ENCODE data around the gene CHAD. TPM values are rescaled to one million over a fixed set of nuclear protein-coding genes. Genes with fewer than 3 reads are reported as not detected.

Gene CHAD
- total RNA-seq, 1 donor from 2014 or later, result not detected

- Histone ChIP-seq H3K4me1 (no peaks in the 10 kb centered on the region), H3K27me3 (no peaks in the 10 kb centered on the region), H3K4me3 (no peak overlapping the region), H3K9me3 (no peaks in the 10 kb centered on the region), H3K36me3 (no peaks in the 10 kb centered on the region), H3K27ac (no peak overlapping the region)
- intact Hi-C loops (cut with DNase I), result no loop called here
- DNase-seq (no peak), ATAC-seq (no peak)
- TF ChIP-seq CTCF (IDR thresholded peaks at IDR 0.05), result no peak
These were observed 22.8 kb upstream of the CHAD start for GRCh38 chr17:50491505-50491904.

GRCh38 chr17:50488880-50489279, 20.2 kb upstream of the CHAD start:
- H3K4me3 ChIP-seq, result no peak overlapping the region
- DNase-seq (no peak), ATAC-seq (no peak)
- H3K9me3 ChIP-seq, result no peaks in the 10 kb centered on the region
- intact Hi-C loops (cut with DNase I), result no loop called here
- peaks cover 19% of the 10 kb centered on the region for H3K36me3 ChIP-seq
- no peak overlapping the region for H3K27ac ChIP-seq
- no peaks in the 10 kb centered on the region for H3K27me3 ChIP-seq
- no peak for TF ChIP-seq CTCF (IDR thresholded peaks at IDR 0.05)
- H3K4me1 ChIP-seq, result no peaks in the 10 kb centered on the region

GRCh38 chr17:50487213-50488096, 18.8 kb upstream of the CHAD start:
- ATAC-seq, result no peak
- no peak for TF ChIP-seq CTCF (IDR thresholded peaks at IDR 0.05)
- intact Hi-C loops (cut with DNase I), result no loop called here

GRCh38 chr17:50484386-50485155, 15.9 kb upstream of the CHAD start:
- Histone ChIP-seq H3K9me3 (no peaks in the 10 kb centered on the region), H3K36me3 (peaks cover 37% of the 10 kb centered on the region), H3K4me1 (peaks cover 6% of the 10 kb centered on the region), H3K27ac (no peak overlapping the region), H3K4me3 (no peak overlapping the region), H3K27me3 (no peaks in the 10 kb centered on the region)
- intact Hi-C loops (cut with DNase I), result no loop called here
- DNase-seq (no peak), ATAC-seq (no peak)
- no peak for TF ChIP-seq CTCF (IDR thresholded peaks at IDR 0.05)

More at GRCh38 chr17:50487213-50488096, 18.8 kb upstream of the CHAD start:
- H3K36me3 ChIP-seq, result peaks cover 28% of the 10 kb centered on the region
- H3K9me3 ChIP-seq, result no peaks in the 10 kb centered on the region
- no peaks in the 10 kb centered on the region for H3K4me1 ChIP-seq
- H3K4me3 ChIP-seq, result no peak overlapping the region
- H3K27ac ChIP-seq, result no peak overlapping the region
- DNase-seq, result no peak
- H3K27me3 ChIP-seq, result no peaks in the 10 kb centered on the region

GRCh38 chr17:50483266-50483665, 14.6 kb upstream of the CHAD start:
- H3K4me1 ChIP-seq, result peaks cover 10% of the 10 kb centered on the region
- TF ChIP-seq CTCF (IDR thresholded peaks at IDR 0.05), result no peak
- H3K4me3 ChIP-seq, result no peak overlapping the region
- peak overlapping the region; percentile 71 for H3K27ac ChIP-seq
- ATAC-seq (no peak), DNase-seq (no peak)
- H3K27me3 ChIP-seq, result no peaks in the 10 kb centered on the region
- intact Hi-C loops (cut with DNase I), result no loop called here
- H3K9me3 ChIP-seq, result no peaks in the 10 kb centered on the region
- H3K36me3 ChIP-seq, result peaks cover 37% of the 10 kb centered on the region
